Measurements from ENCODE around the gene WDR89.
"Not testable (repeated sequence)": the region's sequence is repeated elsewhere in the genome, so short reads cannot be mapped to it uniquely, and the experiment has no call there.

The WDR89 gene

GRCh38 chr14:63594455-63595372 is 47.0 kb downstream of the WDR89 start:
- DNase-seq, result no peak

- DNase-seq, result not testable (repeated sequence)
These were observed 58.6 kb downstream of the WDR89 start for GRCh38 chr14:63583046-63583445.

- no peak for DNase-seq
These were observed 60.2 kb downstream of the WDR89 start for GRCh38 chr14:63581491-63581890.

DNA sequence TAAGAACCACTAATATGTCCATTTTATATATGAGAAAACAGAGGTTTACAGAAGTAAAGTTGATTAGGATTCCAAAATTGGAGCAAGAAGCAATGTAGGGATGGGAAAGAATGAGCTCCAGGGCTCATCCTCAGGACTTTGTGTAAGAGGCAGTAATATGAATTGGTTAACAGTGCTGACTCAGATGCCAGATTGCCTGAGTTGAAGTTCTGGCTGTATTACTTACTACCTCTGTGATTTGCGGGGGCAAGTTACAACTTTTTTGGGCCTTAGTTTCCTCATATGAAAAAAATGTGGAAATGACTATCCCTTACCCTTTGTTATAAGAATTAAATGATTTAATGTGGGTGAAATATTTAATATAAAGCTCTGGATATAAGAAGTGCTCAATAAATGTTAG is 63.4 kb downstream of the WDR89 start:
- no peak for DNase-seq

DNA sequence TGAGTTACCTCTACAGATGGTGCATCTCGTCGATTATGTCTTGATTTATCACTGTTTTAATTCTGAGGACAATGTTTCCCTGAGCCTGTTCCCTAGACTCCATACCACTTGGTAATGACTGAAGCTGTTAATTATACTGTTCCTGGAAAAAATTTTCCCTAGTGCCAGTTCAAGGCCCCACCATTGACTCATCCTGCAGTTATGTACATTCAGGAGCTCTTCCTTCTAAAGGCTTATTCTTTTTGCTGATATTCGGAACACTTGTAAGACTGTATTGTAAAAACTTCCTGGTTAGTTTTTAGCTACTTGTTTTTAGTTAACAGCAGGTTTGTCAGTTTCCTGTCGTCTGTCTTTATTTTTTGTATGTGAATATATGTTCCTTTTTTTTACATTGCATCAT is 68.1 kb downstream of the WDR89 start:
- DNase-seq, result no peak

GRCh38 chr14:63565448-63565847 is 76.2 kb downstream of the WDR89 start:
- no peak for DNase-seq

- DNase-seq, result no peak
These were observed 77.4 kb downstream of the WDR89 start for GRCh38 chr14:63564318-63564717.

GRCh38 chr14:63563370-63564026 is 78.2 kb downstream of the WDR89 start:
- DNase-seq, result no peak

DNA sequence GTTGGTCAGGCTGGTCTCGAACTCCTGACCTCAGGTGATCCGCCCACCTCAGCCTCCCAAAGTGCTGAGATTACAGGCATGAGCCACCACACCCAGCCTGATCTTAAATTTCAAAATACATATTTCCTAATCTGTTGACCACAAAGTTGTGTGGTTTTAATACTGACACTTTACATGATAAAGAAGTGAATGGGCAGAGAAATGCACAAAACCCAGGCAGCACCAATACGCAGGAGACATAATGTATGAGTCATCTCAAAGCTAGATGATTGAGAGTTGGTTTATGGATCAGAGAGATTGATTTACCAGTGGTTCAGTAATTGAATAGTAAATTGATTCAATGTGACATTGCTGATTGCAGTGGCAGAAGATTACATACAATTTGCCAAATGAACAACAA is 79.3 kb downstream of the WDR89 start:
- DNase-seq, result no peak

DNA sequence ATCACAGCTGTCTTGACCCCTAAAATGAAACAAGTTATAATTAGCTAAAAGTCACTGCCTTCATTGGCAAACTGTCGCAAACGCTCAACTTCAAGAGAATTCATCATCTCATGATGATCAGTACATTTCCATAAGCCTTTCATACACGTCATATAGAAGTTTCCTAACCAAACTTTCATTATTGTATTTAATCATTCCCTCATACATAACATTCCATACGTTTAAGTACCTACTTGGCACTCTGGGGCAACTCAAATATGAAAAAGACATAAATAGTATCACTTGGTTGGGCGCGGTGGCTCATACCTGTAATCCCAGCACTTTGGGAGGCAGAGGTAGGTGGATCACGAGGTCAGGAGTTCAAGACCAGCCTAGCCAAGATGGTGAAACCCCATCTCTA is 86.1 kb downstream of the WDR89 start:
- no peak for DNase-seq

GRCh38 chr14:63551332-63551731 is 90.3 kb downstream of the WDR89 start:
- DNase-seq, result no peak

DNA sequence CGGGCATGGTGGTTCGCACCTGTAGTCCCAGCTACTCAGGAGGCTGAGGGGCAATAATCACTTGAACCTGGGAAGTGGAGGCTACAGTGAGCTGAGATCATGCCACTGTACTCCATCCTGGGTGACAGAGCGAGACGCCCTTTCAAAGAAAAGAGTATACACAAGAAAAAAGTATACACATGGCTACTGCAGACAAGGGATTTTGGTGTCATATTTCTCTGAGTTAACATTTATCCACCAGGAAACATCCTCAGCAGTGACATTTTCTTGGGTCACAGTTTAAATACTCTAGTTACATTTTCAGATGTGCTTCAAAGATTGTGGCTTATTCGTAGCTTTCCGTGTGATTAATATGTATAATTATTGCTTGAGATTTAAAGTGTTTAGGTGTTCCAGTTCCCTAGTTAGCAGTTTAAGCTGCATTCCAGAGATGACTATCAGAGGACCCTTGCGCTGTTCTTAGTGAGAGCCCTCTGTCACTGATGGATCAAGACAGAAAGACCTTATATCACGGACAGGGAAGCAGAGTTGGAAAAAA is 93.8 kb downstream of the WDR89 start:
- no peak for DNase-seq

Data from T-helper 9 cell (primary cell).